HG02763 (cell line): ENCODE measurements around the gene E4F1.
"Not testable (repeated sequence)": the region's sequence is repeated elsewhere in the genome, so short reads cannot be mapped to it uniquely, and the experiment has no call there.

Experiments used
- ATAC-seq: cut with Tn5 transposase; IDR thresholded peaks from one replicate; pipeline ENCODE4 v1.9.1; 2021; ENCODE audit warnings: mild to moderate bottlenecking, moderate library complexity; ENCODE audit not compliant: unreplicated experiment

Gene E4F1

DNA sequence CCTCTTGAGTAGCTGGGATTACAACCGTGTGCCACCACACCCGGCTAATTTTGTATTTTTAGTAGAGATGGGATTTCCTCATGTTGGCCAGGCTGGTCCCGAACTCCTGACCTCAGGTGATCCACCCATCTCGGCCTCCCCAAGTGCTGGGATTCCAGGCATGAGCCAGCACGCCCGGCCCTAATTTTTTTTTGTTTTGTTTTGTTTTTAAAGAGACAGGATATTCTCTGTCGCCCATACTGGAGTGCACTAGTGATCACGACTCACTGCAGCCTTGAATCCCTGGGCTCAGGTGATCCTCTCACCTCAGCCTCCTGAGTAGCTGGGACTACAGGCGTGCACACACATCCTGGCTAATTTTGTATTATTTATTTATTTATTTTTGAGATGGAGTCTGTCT is 16.9 kb downstream of the E4F1 start:
- not testable (repeated sequence) for ATAC-seq

GRCh38 chr16:2242598-2242997 is 19.2 kb downstream of the E4F1 start:
- ATAC-seq = no peak

DNA sequence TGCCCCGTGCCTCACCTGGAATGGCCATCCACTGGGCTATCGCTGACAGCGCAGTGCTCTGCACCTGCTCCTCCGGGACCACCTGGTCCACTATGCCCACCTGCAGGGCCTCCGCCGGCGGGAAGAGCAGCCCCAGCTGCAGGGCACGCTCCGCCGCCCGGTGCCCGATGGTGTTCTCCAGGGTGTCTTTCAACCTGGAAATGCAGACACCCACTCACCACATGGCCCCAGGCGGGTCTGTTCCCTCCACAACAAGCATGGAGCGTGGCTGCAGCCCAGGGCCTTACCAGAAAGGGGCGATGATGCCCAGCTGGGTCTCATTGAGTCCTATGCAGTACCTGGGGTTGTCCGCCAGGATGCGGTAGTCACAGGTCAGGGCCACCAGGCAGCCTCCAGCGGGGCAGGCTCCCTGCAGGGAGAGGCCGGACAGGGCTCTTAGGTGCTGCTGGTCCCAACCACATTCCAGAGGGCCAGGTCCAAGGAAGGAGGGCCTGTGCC is 19.7 kb downstream of the E4F1 start:
- no peak for ATAC-seq

DNA sequence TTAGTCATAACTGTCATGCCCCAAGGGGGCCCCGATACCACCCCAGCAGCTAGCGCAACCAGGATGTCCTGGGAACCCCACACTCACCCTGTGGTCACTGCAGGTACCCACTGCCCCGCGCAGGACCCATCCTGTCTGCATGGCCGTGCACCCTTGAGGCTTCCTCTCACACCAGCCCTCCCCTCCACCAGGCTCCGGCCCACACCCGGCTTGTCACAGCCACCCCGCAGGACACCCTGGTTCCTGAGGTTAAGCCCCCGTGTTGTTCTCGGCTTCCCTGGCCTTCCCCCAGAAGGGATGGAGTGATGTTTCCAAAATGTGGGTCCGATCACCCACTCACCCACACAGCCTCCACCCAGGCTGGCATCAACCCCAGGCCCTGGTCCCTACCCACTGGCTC is 20.4 kb downstream of the E4F1 start:
- no peak for ATAC-seq

DNA sequence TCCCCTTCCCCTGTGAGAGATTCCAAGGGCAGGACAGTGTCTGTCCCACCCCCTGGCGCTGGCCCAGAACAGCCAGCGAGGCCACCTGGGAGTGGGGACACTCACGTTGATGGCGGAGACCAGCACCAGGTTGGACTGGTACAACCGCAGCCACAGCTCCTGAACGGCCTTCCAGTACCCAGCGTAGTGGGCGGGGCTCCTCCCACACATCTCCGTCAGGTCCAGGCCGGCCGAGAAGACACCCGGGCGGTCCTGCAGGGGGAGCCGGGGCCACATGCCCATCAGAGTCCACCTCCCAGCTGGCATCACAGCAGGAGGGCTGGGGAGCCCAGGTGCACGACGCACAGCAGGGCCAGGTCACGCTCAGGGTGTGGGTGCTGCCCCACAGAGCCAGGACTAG is 20.9 kb downstream of the E4F1 start:
- no peak for ATAC-seq

DNA sequence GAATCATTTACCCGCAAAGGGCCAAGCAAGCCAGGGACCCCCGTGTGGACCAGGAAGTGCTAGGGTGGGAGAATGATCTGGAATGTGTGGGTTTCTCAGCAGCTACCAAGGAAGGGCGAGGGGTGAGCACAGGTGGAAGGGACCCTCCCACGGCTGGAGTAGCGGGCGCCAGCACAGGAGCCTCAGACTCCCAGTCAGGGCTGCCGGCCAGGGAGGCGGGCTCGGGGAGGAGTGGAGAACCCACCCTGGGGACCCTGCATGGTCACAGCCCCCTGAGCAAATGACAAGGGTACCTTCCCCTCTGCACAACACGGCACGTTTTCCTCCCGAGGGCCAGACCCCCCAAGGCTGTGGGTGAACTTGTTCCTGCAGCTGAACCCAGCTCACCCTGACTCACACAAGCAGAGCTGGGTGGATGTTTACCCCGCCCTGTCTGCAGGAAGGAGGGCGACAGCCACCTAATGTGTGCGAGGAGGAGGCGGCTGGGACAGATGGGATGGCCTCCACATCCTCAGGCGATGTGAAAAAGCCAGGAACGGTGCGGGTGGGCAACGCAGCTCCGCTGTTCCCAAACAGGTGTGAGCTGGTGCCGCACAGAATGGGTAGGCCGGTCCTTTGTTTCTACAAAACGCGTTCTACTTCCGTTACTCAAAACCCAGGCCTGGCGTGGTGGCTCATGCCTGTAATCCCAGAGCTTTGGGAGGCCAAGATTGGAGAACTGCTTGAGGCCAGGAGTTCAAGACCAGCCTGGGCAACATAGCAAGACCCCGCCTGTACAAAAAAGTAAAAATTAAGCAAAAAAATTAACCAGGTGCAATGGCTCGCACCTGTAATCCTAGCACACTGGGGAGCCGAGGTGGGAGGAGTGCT is 21.8 kb downstream of the E4F1 start:
- no peak for ATAC-seq

GRCh38 chr16:2246301-2246885 is 23.0 kb downstream of the E4F1 start:
- no peak for ATAC-seq

DNA sequence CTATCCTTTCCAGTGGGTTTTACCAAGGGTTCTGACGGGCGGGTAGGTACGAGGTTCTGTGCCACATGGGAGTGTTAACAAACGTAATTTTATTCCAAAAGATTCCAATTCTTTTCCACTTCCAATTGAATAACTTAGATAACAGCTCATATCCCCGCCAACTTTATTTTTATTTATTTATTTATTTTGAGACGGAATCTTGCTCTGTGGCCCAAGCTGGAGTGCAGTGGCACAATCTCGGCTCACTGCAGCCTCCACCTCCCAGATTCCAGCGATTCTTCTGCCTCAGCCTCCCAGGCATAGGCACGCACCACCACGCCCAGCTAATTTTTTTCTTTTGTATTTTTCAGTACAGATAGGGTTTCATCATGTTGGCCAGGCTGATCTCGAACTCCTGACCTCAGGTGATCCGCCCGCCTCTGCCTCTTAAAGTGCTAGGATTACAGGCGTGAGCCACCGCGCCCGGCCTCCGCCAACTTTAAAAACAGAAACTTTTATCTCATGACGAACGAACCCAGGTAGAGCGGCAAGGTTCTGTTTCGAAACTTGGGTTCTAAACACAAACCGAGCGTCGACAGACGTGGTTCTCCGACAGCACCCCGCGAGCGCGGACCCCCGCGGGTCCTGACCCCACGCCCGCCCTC is 27.4 kb downstream of the E4F1 start:
- ATAC-seq = no peak

DNA sequence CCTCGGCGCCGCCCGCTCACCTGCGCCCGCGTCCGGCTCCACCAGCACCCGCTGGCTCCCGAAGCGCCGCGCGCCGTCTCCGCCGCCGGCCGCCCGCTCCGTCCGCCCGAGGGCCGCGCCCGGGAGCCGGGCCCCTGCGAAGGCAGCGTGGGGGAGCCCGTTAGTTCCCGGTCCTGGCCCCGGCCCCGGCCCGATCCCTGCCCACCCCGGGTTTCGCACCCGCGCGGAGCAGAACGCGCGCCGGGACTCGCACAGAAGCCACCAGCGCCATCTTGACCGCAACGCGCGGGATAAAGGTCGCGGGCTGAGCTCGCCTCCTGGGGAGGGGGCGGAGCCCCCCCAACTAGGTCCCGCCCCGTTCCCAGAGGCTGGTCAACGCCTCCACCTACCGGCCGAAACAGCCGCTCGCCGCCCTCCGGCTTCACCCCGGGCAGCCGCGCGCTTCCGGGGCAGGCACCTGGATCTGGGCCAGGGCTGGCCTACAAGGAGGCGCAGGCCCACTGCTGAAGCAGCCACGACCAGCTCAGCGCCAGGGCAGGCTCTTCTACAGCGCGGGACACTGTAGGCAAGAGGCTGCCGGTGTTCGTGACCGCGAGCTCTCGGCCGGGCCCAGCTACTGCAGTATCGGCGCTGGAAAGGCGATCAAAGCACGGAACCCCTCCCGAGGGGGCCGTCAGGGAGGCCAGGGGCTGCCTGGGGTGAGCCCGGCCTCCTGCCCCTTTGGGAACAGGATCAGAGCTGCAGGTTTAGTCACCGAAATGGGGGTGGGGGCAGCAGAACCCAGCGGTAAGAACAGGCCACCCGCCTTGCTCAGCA is 28.1 kb downstream of the E4F1 start, which contains the start of gene ECI1:
Gene ECI1 (minus strand): TSS at position 292 of the 816 bp plus-strand sequence. CDS start 21 bp downstream, at position 271.
- peak; percentile 93 for ATAC-seq

DNA sequence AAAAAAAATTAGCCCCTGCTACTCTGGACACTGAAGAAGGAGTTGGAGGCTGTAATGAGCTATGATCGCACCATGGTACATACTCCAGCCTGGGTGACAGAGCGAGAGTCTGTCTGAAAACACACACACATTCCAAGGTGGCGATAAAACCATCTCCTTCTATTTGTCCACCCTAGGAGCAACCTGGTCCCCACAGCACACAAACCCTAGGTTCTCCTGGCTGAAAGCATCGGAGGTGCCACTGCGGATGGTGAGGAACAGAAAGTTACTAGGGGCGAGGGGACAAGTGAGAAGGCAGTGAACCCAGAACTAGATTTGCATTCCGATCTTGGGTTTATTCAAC is 29.4 kb downstream of the E4F1 start:
- ATAC-seq = no peak

DNA sequence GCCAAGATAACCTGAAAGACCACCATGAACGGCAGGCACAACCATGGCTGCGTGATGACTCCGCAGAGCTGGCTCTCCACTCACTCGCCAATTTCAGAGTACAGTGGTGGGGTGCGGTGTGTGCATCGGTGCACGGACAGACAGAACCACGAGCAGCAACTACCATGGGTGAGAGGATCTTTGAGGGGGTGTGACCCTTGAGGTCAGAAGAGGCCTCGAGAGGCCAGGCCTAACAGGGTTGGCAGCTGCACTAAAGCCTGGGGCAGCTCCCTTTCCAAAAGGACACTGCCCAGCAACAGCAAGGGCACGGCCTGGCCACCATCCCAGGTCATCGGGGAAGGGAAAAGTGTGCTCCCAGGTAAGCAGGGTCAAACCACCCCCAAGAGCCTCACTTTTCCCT is 29.9 kb downstream of the E4F1 start:
- ATAC-seq = no peak

DNA sequence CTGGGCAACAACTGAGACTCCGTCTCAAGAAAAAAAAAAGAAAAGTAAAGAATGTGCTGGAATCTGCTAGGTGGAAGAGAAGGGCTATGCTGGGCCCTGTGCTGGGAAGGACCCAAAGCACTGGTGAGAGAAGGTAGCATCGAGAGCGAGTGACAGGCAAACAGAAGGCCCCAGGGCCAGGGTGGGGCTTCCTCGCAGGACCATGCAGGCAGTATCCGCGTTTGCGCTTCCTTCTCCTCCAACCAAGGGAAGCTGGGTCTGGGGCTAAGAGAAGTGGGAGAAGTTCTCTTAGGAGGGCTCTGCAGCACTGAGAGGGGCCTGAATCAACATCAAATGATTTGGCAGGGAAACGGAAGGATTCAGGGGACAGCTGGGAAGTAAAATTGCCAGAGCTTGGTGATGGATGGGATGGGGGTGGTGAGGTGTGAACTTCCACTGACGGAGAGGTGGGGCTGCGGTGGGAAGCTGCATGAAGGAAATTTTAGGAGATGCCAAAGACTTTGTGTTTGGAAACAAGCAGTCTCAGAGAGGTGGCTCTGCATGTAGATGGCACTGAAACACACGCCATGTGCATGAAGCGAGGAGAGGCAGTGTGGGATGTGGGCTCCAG is 33.2 kb downstream of the E4F1 start:
- no peak for ATAC-seq

- no peak for ATAC-seq
These were observed 34.3 kb downstream of the E4F1 start for GRCh38 chr16:2257726-2258125.

DNA sequence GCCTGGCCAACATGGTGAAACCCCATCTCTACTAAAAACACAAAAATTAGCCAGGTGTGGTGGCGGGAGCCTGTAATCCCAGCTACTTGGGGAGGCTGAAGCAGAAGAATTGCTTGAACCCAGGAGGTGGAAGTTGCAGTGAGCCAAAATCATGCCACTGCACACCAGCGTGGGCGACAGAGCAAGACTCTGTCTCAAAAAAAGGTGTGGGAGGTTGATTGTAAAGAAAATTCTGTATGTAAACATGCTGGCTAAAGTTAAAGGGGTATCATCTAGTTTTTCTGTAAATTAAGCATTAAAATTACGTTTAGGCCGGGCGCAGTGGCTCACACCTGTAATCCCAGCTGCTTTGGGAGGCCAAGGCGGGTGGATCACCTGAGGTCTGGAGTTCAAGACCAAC is 35.1 kb downstream of the E4F1 start:
- not testable (repeated sequence) for ATAC-seq

- no peak for ATAC-seq
These were observed 36.9 kb downstream of the E4F1 start for GRCh38 chr16:2260250-2260649.

DNA sequence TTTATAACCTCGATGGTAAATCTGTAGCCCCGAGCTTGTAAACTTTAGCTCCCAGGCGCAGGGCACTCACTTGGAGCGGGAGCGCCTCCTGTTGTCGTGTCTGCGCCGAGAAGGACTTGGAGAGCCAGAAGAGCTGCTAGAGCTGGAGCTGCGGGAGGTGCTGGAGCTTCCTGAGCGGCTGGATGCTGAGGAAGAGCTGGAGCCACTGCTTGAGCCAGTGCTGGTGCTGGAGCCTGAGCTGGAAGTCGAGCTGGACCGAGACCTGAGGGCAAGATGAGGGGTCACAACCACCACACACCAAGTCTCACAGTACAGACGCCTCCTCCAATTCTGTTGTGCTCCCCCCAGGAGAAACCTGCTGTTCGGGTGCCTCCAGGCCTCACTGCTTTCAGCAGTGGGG is 39.6 kb downstream of the E4F1 start:
- ATAC-seq = not testable (repeated sequence)

DNA sequence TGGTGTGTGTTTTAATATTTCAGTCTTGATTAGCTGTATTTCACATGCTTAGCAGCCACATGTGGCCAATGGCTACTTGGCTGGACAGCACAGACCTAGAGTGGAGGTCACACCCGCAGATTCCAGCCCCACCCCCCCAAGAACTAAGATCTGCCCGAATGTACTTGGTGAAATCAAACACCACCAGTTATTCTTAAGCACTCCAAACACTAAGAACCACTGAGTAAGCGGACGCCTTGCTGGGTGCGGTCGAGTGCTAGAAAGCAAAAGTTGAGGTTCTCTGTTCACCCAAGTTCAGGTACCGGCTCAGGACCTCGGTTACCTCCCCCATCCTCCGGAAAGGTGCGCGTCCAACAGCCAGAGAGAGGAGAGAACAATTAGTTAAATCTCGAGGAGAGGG is 43.5 kb downstream of the E4F1 start:
- ATAC-seq = not testable (repeated sequence)

DNA sequence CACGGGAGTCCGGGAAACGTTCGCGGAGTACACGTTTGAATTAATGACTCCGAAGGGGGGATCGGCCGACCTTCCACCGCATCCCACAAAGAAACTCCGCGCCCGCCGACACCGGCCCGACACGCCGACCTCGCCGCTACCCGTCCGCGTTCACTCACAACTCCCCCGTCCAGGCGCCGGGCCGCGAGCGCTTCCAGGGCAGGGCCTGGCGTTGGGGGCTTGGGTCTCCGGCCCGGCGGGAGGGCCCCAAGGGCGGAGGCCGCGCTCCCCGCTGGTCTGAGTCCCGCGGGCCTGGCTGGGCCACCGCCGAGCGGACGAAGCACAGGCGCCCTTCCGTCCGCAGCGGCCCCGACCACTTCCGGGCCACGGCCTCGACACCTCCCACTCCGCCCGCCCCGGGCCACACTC is 44.1 kb downstream of the E4F1 start:
- peak; percentile 59 for ATAC-seq

- peak; percentile 78 for ATAC-seq
These were observed 44.7 kb downstream of the E4F1 start, which contains the start of gene RNPS1 for GRCh38 chr16:2267913-2268666. Gene RNPS1, minus strand, starts transcription at chr16:2268126. Its CDS starts 3,483 bp downstream, at chr16:2264643.

GRCh38 chr16:2270070-2270462 is 46.7 kb downstream of the E4F1 start:
- no peak for ATAC-seq
